Suprapubic skin (tissue), 4 donors: ENCODE data around the gene FAR2. TPM values are rescaled to one million over a fixed set of nuclear protein-coding genes. Genes with fewer than 3 reads are reported as not detected.

Experiments used
- DNase-seq, 2 donors: peaks; one replicate each; pipeline ENCODE4 v3.0.0-alpha.2; 2019; ENCODE audit warnings: low spot score in 2 of 2
- H3K27ac ChIP-seq: fragments of 200-600 bp; sonication (generic); one replicate; pipeline ENCODE4 v1.5.1; 2019
- H3K27me3 ChIP-seq: fragments of 200-600 bp; sonication (generic); one replicate; pipeline ENCODE4 v1.5.1; 2019
- H3K36me3 ChIP-seq: fragments of 200-600 bp; sonication (generic); one replicate; pipeline ENCODE4 v1.5.1; 2019
- H3K4me1 ChIP-seq: fragments of 200-600 bp; sonication (generic); one replicate; pipeline ENCODE4 v1.5.1; 2019
- H3K4me3 ChIP-seq: fragments of 200-600 bp; sonication (generic); one replicate; pipeline ENCODE4 v1.5.1; 2019; ENCODE audit warnings: mild to moderate bottlenecking
- H3K9me3 ChIP-seq: fragments of 200-600 bp; sonication (generic); one replicate; pipeline ENCODE4 v1.5.1; 2019
- EP300 ChIP-seq: sonication (generic); formaldehyde crosslinking; IDR thresholded peaks from one replicate; pipeline ENCODE4 v1.6.1; 2017; ENCODE audit warnings: antibody characterized with exemption
- POLR2A ChIP-seq, 2 donors: fragments of 450-650 bp; IDR thresholded peaks; one replicate each; pipeline ENCODE4 v1.6.1; 2017; ENCODE audit warnings: antibody characterized with exemption in 2 of 2, mild to moderate bottlenecking in 2 of 2, moderate library complexity in 2 of 2
- POLR2AphosphoS5 ChIP-seq, 3 donors: sonication (generic); formaldehyde crosslinking; IDR thresholded peaks; one replicate each; pipeline ENCODE4 v1.6.1; 2017; ENCODE audit warnings: antibody characterized with exemption in 3 of 3
- WGBS: methylation state at CpG from one replicate; pipeline ENCODE4 v1.1.5; 2018; 5-methylcytosine and 5-hydroxymethylcytosine counted together
- total RNA-seq, 4 donors: library from RNA; depleted of rRNA; stranded (reverse); fragments of >200 nt; gene quantifications; one replicate each; pipeline ENCODE4 v1.1.0, GENCODE V29; 2016
- TF ChIP-seq, protein P1 (sequence below), 2 donors: fragments of 200-600 bp in 1 of 2; fragments of 450-650 bp in 1 of 2; sonication (generic) in 1 of 2; IDR thresholded peaks; one replicate each; pipeline ENCODE4 v1.5.1; 2016 to 2019; ENCODE audit warnings: antibody characterized with exemption in 2 of 2, mild to moderate bottlenecking in 1 of 2, moderate library complexity in 1 of 2

Gene FAR2
- total RNA-seq, 4 donors from 2014 or later = 20.0 to 41.8 (median 30.6) TPM

DNA sequence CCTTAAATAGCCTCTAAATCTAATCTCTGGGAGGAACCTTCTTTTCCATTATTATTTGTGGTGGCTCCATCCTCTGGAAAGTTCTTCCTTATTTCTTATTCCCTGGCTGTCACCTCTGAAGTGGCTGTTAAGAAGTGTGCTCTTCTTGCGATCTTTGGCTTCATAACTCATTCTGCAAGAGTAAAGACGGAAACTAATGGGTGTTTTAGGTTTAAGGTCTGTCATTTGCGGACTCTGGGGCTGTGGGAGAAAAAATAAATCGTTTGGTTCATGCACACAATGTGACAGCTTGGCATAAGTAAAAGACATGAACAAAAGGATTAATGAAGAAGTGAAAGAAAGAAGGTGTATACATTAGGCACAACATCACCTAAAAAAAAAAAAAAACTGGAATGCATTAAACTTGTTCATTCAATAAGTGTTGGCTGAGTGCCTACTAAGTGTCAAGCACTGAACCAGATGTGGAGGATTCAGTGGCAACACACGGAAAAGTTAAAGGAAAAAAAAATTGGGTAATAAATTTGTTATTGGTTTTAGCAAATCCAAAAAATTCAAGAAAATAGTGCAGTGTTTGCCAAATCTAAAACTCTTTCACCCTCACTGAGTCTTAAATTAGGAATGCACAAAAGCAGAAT lies 132.4 kb downstream of the FAR2 start:
- DNase-seq = no peak
- WGBS = 63% methylated on average over 5 of the region's 5 CpGs
- Histone ChIP-seq H3K4me1 (peaks cover 5% of the 10 kb centered on the region), H3K27me3 (no peaks in the 10 kb centered on the region), H3K4me3 (no peak overlapping the region), H3K27ac (no peak overlapping the region), H3K36me3 (no peaks in the 10 kb centered on the region), H3K9me3 (no peaks in the 10 kb centered on the region)
- no peak for TF ChIP-seq POLR2A (IDR thresholded peaks at IDR 0.05)
- no peak for TF ChIP-seq POLR2AphosphoS5 (IDR thresholded peaks at IDR 0.05)
- no peak for TF ChIP-seq EP300

DNA sequence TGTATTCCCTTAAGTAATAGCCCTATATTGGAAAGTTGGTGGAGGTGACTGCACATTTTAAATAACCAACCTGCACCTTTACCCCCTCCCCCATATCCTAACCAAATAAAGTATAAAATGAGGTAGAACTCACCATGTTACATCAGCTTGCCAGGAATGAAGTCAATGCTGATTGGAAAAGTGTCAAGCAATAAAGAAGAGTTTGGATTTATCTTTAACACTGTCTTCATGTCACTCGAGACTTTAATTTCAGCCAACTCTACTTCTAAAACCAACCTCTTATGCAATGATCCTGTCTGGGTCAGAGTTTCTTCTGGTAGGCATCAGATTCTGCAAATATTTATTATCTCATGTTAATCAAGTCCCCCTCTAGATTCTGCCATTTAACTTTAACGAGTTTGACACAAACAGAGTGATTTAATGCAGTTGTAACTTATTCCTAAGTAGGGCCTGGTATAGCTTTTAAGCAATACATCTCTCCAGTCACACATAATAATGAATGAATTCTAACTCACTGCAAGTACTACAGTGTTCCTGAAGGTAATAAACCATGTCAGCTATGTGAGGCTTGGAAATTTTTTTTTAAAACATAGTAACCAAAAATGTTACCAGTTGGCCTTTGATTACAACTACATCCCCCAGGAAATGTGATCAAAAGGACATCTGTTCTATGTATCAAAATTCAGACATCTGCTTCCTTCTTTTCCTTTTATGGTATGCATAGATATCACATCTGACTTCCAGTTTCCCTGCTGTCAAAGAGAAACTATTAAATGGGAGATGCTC lies 133.1 kb downstream of the FAR2 start:
- TF ChIP-seq POLR2AphosphoS5 (IDR thresholded peaks at IDR 0.05) = no peak
- TF ChIP-seq, protein P1, sequence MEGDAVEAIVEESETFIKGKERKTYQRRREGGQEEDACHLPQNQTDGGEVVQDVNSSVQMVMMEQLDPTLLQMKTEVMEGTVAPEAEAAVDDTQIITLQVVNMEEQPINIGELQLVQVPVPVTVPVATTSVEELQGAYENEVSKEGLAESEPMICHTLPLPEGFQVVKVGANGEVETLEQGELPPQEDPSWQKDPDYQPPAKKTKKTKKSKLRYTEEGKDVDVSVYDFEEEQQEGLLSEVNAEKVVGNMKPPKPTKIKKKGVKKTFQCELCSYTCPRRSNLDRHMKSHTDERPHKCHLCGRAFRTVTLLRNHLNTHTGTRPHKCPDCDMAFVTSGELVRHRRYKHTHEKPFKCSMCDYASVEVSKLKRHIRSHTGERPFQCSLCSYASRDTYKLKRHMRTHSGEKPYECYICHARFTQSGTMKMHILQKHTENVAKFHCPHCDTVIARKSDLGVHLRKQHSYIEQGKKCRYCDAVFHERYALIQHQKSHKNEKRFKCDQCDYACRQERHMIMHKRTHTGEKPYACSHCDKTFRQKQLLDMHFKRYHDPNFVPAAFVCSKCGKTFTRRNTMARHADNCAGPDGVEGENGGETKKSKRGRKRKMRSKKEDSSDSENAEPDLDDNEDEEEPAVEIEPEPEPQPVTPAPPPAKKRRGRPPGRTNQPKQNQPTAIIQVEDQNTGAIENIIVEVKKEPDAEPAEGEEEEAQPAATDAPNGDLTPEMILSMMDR (IDR thresholded peaks at IDR 0.05) = no peak
- TF ChIP-seq EP300 = no peak
- TF ChIP-seq POLR2A (IDR thresholded peaks at IDR 0.05) = no peak
- DNase-seq = no peak
- WGBS = 40% methylated on average over 2 of the region's 2 CpGs
- Histone ChIP-seq H3K4me3 (no peak overlapping the region), H3K36me3 (no peaks in the 10 kb centered on the region), H3K9me3 (no peaks in the 10 kb centered on the region), H3K27ac (no peak overlapping the region), H3K4me1 (peaks cover 5% of the 10 kb centered on the region), H3K27me3 (no peaks in the 10 kb centered on the region)

DNA sequence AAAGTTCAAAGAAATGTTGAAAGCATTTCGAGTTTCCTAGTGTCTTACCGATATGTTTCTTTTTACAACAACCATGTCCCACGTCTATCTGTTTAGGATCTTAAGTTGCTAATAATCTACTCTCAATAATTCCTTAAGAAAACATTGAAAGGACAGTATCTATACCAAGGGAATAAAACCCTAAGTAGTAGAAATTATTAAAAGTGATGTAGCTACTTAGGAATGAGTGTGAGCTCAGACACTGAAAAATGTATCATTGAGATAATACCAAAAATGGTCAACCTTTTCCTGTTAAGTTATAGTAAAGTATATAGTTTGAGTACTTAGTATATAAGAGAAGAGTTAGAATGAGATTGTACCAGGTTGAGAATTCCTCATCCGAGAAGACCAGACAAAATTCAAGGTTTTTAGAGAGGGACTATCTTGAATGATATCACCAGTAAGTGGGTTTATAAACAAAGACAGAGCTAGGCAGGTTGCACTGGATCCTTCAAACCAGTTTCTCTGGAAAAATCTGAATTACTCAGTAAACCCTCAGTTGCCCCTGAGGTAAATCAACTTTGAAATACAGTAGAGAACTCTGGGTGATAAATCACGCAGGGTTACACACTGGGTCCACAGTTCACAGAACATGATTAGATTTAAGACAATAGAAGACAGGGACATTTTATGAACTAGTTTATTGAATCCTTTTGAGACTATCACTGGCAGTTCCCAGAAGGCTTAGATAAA lies 135.1 kb downstream of the FAR2 start:
- Histone ChIP-seq H3K27me3 (no peaks in the 10 kb centered on the region), H3K9me3 (no peaks in the 10 kb centered on the region), H3K4me1 (peaks cover 5% of the 10 kb centered on the region), H3K4me3 (no peak overlapping the region), H3K36me3 (no peaks in the 10 kb centered on the region), H3K27ac (no peak overlapping the region)
- no peak for TF ChIP-seq POLR2A (IDR thresholded peaks at IDR 0.05)
- TF ChIP-seq POLR2AphosphoS5 (IDR thresholded peaks at IDR 0.05) = no peak
- TF ChIP-seq, protein P1 (IDR thresholded peaks at IDR 0.05) = no peak
- no peak for TF ChIP-seq EP300
- no peak for DNase-seq
- 84% methylated on average over 5 of the region's 5 CpGs for WGBS

DNA sequence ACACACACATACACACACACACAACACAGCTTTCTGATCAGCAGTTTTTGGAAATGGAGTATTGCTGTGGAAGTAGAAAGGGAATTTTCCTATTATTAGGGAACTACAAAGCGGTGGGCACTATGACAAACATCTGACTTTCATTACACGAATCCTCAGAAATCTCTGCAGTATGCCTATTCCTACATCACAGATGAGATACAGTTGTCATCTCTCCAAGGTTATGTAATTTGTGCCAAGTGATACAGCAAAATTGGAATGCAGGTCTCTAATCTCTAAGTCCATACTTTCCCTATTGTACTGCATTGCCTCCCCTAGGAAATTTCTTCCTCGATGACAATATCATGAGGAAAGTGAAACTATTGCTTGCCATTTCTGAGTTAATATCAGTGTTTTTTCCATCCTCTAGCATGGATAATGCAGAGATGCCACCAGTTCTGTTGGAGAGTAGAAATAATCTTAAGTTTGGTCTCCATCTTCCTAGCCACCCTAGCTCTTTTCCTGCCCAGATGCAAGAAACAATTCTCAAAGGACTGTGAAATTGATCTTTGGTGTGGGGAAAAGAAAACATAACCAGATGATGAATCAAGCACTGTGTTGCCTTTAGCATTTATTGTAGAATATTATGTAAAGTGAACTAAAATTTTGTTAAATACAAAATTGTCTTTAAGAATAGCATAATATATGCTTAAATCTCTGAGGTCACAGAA lies 137.2 kb downstream of the FAR2 start:
- H3K36me3 ChIP-seq = no peaks in the 10 kb centered on the region
- H3K9me3 ChIP-seq = no peaks in the 10 kb centered on the region
- H3K4me3 ChIP-seq = no peak overlapping the region
- TF ChIP-seq EP300 (no peak), POLR2AphosphoS5 (IDR thresholded peaks at IDR 0.05) (no peak), POLR2A (IDR thresholded peaks at IDR 0.05) (no peak)
- TF ChIP-seq, protein P1 (IDR thresholded peaks at IDR 0.05) = no peak
- 77% methylated on average over 3 of the region's 3 CpGs for WGBS
- DNase-seq = no peak
- H3K4me1 ChIP-seq = peaks cover 5% of the 10 kb centered on the region
- H3K27ac ChIP-seq = no peak overlapping the region
- H3K27me3 ChIP-seq = no peaks in the 10 kb centered on the region

DNA sequence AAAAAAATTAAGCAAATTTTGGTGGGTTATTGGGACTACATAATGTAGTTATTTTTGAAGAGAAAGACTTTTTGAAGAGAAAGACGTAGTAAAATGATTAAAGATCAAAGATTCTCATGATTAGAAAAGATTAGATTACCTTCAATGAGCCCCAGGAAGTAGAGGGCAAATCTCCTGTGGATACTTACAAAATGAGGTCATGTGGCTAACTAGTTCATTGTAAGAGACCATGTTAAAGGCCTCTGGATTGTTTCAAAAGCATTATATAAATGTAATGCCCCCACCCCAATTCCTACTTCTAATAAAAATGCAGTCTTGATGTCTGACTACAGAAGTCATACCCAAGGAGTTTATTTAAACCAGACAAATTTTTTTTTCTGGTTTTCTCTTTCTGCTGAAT lies 138.5 kb downstream of the FAR2 start:
- DNase-seq = no peak
- TF ChIP-seq POLR2AphosphoS5 (IDR thresholded peaks at IDR 0.05) (no peak), EP300 (no peak), POLR2A (IDR thresholded peaks at IDR 0.05) (no peak)
- TF ChIP-seq, protein P1 (IDR thresholded peaks at IDR 0.05) = no peak
- no peaks in the 10 kb centered on the region for H3K4me1 ChIP-seq
- H3K36me3 ChIP-seq = no peaks in the 10 kb centered on the region
- H3K27ac ChIP-seq = no peak overlapping the region
- WGBS = 79% methylated on average over 1 of the region's 1 CpG
- H3K9me3 ChIP-seq = no peaks in the 10 kb centered on the region
- no peaks in the 10 kb centered on the region for H3K27me3 ChIP-seq
- H3K4me3 ChIP-seq = no peak overlapping the region
